IMR-90 (cell line): ENCODE results near the gene SLC9C2. TPM values are rescaled to one million over a fixed set of nuclear protein-coding genes. Genes with fewer than 3 reads are reported as not detected.

Experiments used
- ATAC-seq: fragments of 200-7000 bp; cut with Tn5 transposase; 2 replicates; pipeline ENCODE4 v1.9.1; 2020; ENCODE audit warnings: low read depth, mild to moderate bottlenecking, moderate library complexity
- BruUV-seq: library from RNA; stranded (reverse); fragments of 400-500 nt; replicated peaks from 2 replicates; lab custom pipeline; 2021; lab: Mats Ljungman, UMichigan
- CTCF ChIA-PET: fragments of 300-600 bp; formaldehyde crosslinking; extraction: SDS; loops from one replicate; lab custom pipeline; 2021; ENCODE audit warnings: antibody characterized with exemption; lab: Yijun Ruan, JAX
- POLR2A ChIA-PET: fragments of 300-600 bp; sonication (Branson Sonifier 250); formaldehyde crosslinking; loops from one replicate; lab custom pipeline; 2022; ENCODE audit warnings: antibody characterized with exemption; ENCODE audit not compliant: unreplicated experiment; lab: Charles Lee
- DNase-seq: peaks from one replicate; pipeline ENCODE4 v3.0.0; 2013
- H2AFZ ChIP-seq: replicated peaks from 2 replicates; pipeline ENCODE3; 2013; ENCODE audit warnings: low read length, mild to moderate bottlenecking; ENCODE audit not compliant: poor library complexity
- H2AK5ac ChIP-seq: 2 replicates; pipeline ENCODE4 v1.6.1; 2013; ENCODE audit warnings: low read depth, low read length, inconsistent platforms
- H2AK9ac ChIP-seq: replicated peaks from 2 replicates; pipeline ENCODE3; 2013; ENCODE audit warnings: mild to moderate bottlenecking, low read depth, low read length, moderate library complexity; ENCODE audit not compliant: poor library complexity
- H2BK120ac ChIP-seq: 2 replicates; pipeline ENCODE4 v1.6.1; 2013; ENCODE audit warnings: low read depth, low read length, inconsistent platforms
- H2BK15ac ChIP-seq: 3 replicates; pipeline ENCODE4 v1.6.1; 2013; ENCODE audit warnings: low read depth, low read length, inconsistent platforms
- H2BK20ac ChIP-seq: 2 replicates; pipeline ENCODE4 v1.6.1; 2013; ENCODE audit warnings: low read depth, mild to moderate bottlenecking, inconsistent platforms, low read length, moderate library complexity
- H2BK5ac ChIP-seq: 2 replicates; pipeline ENCODE4 v1.6.1; 2013; ENCODE audit warnings: mild to moderate bottlenecking, low read depth, low read length, inconsistent platforms; ENCODE audit not compliant: poor library complexity, severe bottlenecking
- H3K14ac ChIP-seq: replicated peaks from 2 replicates; pipeline ENCODE4 v1.6.1; 2013; ENCODE audit warnings: low read depth, low read length, inconsistent platforms
- H3K18ac ChIP-seq: 2 replicates; pipeline ENCODE4 v1.6.1; 2013; ENCODE audit warnings: low read depth, low read length, control low read depth
- H3K23ac ChIP-seq: 2 replicates; pipeline ENCODE4 v1.6.1; 2013; ENCODE audit warnings: low read depth, low read length, inconsistent platforms
- H3K27ac ChIP-seq: 2 replicates; pipeline ENCODE4 v1.5.1; 2013; ENCODE audit warnings: mild to moderate bottlenecking, control low read depth, low read length; ENCODE audit not compliant: insufficient read depth
- H3K27me3 ChIP-seq: 2 replicates; pipeline ENCODE4 v1.6.1; 2013; ENCODE audit warnings: low read length; ENCODE audit not compliant: control insufficient read depth, insufficient read depth
- H3K36me3 ChIP-seq: 2 replicates; pipeline ENCODE4 v1.6.1; 2013; ENCODE audit warnings: low read length, mixed read lengths; ENCODE audit not compliant: control insufficient read depth, insufficient read depth
- H3K4ac ChIP-seq: 2 replicates; pipeline ENCODE4 v1.6.1; 2013; ENCODE audit warnings: low read depth, low read length, inconsistent platforms
- H3K4me1 ChIP-seq: 2 replicates; pipeline ENCODE4 v1.6.1; 2013; ENCODE audit warnings: low read length, mixed read lengths; ENCODE audit not compliant: control insufficient read depth, insufficient read depth
- H3K4me2 ChIP-seq: 2 replicates; pipeline ENCODE4 v1.6.1; 2013; ENCODE audit warnings: low read depth, mild to moderate bottlenecking, control low read depth, low read length, moderate library complexity
- H3K4me3 ChIP-seq: 2 replicates; pipeline ENCODE4 v1.5.1; 2013; ENCODE audit warnings: low read depth, mild to moderate bottlenecking, control low read depth, low read length, moderate library complexity; ENCODE audit not compliant: insufficient read depth
- H3K56ac ChIP-seq: 2 replicates; pipeline ENCODE4 v1.6.1; 2013; ENCODE audit warnings: low read length, inconsistent platforms; ENCODE audit not compliant: insufficient read depth; ENCODE audit errors: extremely low read depth
- H3K79me1 ChIP-seq, 2 experiments: 2 replicates each; pipeline ENCODE4 v1.6.1; 2013; ENCODE audit warnings: low read length in 2 of 2, inconsistent platforms in 1 of 2, low read depth in 1 of 2
- H3K9ac ChIP-seq: 2 replicates; pipeline ENCODE4 v1.6.1; 2013; ENCODE audit warnings: low read depth, low read length, control low read depth
- H3K9me1 ChIP-seq: 2 replicates; pipeline ENCODE4 v1.6.1; 2013; ENCODE audit warnings: low read length, inconsistent platforms; ENCODE audit not compliant: insufficient read depth
- H3K9me3 ChIP-seq: 2 replicates; pipeline ENCODE4 v1.6.1; 2013; ENCODE audit warnings: low read length; ENCODE audit not compliant: control insufficient read depth, insufficient read depth
- H4K20me1 ChIP-seq: 2 replicates; pipeline ENCODE4 v1.6.1; 2013; ENCODE audit warnings: low read length, inconsistent platforms; ENCODE audit not compliant: insufficient read depth
- H4K5ac ChIP-seq: 2 replicates; pipeline ENCODE4 v1.6.1; 2013; ENCODE audit warnings: mild to moderate bottlenecking, low read depth, low read length, control low read depth
- H4K8ac ChIP-seq, 2 experiments: 2 replicates each; pipeline ENCODE4 v1.6.1; 2013; ENCODE audit warnings: low read depth in 2 of 2, low read length in 2 of 2, control low read depth in 1 of 2, inconsistent platforms in 1 of 2
- H4K91ac ChIP-seq: 2 replicates; pipeline ENCODE4 v1.6.1; 2013; ENCODE audit warnings: low read depth, low read length, inconsistent platforms; ENCODE audit not compliant: insufficient read depth
- FOS ChIP-seq: fragments of 150-350 bp; IDR thresholded peaks from 2 replicates; pipeline ENCODE4 v1.6.1; 2016; ENCODE audit warnings: low read depth, low read length
- MAFK ChIP-seq: IDR thresholded peaks from 2 replicates; pipeline ENCODE4 v1.6.1; 2012; ENCODE audit warnings: low read depth, low read length, improper control_type of control experiment
- MAZ ChIP-seq: IDR thresholded peaks from 2 replicates; pipeline ENCODE4 v1.6.1; 2012; ENCODE audit warnings: low read depth, mild to moderate bottlenecking, low read length, improper control_type of control experiment, moderate library complexity, borderline replicate concordance
- MXI1 ChIP-seq: IDR thresholded peaks from 2 replicates; pipeline ENCODE4 v1.6.1; 2012; ENCODE audit warnings: low read depth, mild to moderate bottlenecking, low read length, moderate library complexity, borderline replicate concordance
- NFE2L2 ChIP-seq: fragments of 150-350 bp; IDR thresholded peaks from 2 replicates; pipeline ENCODE4 v1.6.1; 2016; ENCODE audit warnings: low read depth, mild to moderate bottlenecking, low read length
- POLR2A ChIP-seq: IDR thresholded peaks from 2 replicates; pipeline ENCODE4 v1.6.1; 2012; ENCODE audit warnings: mild to moderate bottlenecking, low read depth, low read length
- WGBS, 2 experiments: methylation state at CpG; one replicate each; pipeline versions ENCODE4 v1.1.5 to v1.1.7; 2013; ENCODE audit warnings: missing lambda C conversion rate in 2 of 2; ENCODE audit not compliant: insufficient read length in 1 of 2; ENCODE audit errors: extremely low coverage in 2 of 2; 5-methylcytosine and 5-hydroxymethylcytosine counted together
- dilution Hi-C: fragments of 300-500 bp; cut with HindIII; formaldehyde crosslinking; loops from one replicate; pipeline ENCODE4 v1.14.3; 2018; ENCODE audit warnings: low sequenced_read_pairs; ENCODE audit not compliant: unreplicated experiment
- in situ Hi-C: fragments of 300-500 bp; cut with MboI; formaldehyde crosslinking; loops from 3 replicates; pipeline ENCODE4 v1.14.3; 2019; ENCODE audit warnings: low sequenced_read_pairs, inconsistent platforms, mixed read lengths
- intact Hi-C: fragments of 100-400 bp; cut with micrococcal nuclease; formaldehyde crosslinking; loops from 2 replicates; pipeline ENCODE4 v1.10.0; 2022
- polyA plus RNA-seq, 3 experiments: library from polyadenylated mRNA; depleted of rRNA; stranded (reverse); fragments of >200 nt; gene quantifications; 2 replicates each; pipeline ENCODE4 v1.2.3, GENCODE V29; 2012; ENCODE audit warnings: low replicate concordance in 1 of 3
- total RNA-seq: library from RNA; depleted of rRNA; stranded (reverse); fragments of >200 nt; gene quantifications from 2 replicates; pipeline ENCODE4 v1.2.3, GENCODE V29; 2012
- TF ChIP-seq, protein P1 (sequence below): fragments of 150-350 bp; IDR thresholded peaks from 2 replicates; pipeline ENCODE4 v1.6.1; 2017; ENCODE audit warnings: mild to moderate bottlenecking, antibody characterized with exemption, low read length, low read depth
- TF ChIP-seq, protein P2 (sequence below): fragments of 150-350 bp; IDR thresholded peaks from 2 replicates; pipeline ENCODE4 v1.6.1; 2016; ENCODE audit warnings: low read depth, mild to moderate bottlenecking, low read length, moderate library complexity, borderline replicate concordance

Gene SLC9C2
- total and polyA plus RNA-seq, 2 of the 4 experiments (the other 2 are of a cell fraction) = not detected

DNA sequence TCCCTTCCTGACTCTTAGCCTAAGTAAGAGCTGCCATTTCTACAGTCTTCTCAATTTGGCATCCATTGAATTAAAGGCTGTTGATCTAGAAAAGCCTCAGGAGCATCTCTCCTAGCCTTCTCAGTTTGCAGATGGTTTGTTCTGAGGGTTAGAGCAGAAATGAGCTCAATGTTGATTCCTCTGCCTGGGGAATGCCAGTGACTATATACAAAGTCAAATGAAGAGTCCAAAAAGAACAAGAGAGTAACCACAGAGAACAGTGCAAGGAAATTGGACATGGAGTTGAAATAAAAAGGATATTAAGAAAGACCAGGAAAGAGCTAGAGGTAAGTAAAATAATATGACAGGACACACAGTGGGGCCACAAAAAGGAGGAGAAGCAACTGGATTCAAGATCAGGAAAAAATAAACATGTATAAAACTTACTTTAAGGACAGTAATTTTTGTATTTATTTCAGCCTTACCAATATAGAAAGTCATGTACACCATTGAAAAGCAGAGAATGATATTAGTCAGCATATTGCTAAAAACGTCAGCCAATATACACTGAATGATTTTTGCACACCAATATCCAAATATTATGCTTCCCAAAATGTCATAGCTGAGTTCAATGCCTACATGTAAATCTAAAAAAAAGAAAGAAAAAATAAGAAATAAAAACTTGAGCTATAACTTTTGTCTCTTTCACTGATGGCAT lies 21.3 kb downstream of the SLC9C2 start:
- H3K27ac ChIP-seq = no peak overlapping the region
- intact Hi-C loops (no loop called here), dilution Hi-C loops (no loop called here), in situ Hi-C loops (no loop called here)
- DNase-seq (no peak), ATAC-seq (no peak)
- no peak overlapping the region for H3K4me2 ChIP-seq
- CTCF ChIA-PET = interaction anchor here (0.5 to 0.6 kb wide), 2 partner anchors 31 to 95 kb away, joined by 3 read pairs; no protein-coding TSS in a partner anchor
- no CpG with 5 or more reads among the region's 1 CpG for WGBS, 2 experiments
- no peak overlapping the region for H4K91ac ChIP-seq
- no peak overlapping the region for H3K4me3 ChIP-seq
- H2BK15ac ChIP-seq = no peak overlapping the region
- H3K9me1 ChIP-seq = no peaks in the 10 kb centered on the region
- H3K18ac ChIP-seq = no peak overlapping the region
- H3K79me1 ChIP-seq = no peaks in the 10 kb centered on the region
- no peak for TF ChIP-seq POLR2A
- no peak for TF ChIP-seq MXI1
- TF ChIP-seq, protein P1, sequence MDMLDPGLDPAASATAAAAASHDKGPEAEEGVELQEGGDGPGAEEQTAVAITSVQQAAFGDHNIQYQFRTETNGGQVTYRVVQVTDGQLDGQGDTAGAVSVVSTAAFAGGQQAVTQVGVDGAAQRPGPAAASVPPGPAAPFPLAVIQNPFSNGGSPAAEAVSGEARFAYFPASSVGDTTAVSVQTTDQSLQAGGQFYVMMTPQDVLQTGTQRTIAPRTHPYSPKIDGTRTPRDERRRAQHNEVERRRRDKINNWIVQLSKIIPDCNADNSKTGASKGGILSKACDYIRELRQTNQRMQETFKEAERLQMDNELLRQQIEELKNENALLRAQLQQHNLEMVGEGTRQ = no peak
- TF ChIP-seq, protein P2, sequence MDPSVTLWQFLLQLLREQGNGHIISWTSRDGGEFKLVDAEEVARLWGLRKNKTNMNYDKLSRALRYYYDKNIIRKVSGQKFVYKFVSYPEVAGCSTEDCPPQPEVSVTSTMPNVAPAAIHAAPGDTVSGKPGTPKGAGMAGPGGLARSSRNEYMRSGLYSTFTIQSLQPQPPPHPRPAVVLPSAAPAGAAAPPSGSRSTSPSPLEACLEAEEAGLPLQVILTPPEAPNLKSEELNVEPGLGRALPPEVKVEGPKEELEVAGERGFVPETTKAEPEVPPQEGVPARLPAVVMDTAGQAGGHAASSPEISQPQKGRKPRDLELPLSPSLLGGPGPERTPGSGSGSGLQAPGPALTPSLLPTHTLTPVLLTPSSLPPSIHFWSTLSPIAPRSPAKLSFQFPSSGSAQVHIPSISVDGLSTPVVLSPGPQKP = no peak
- TF ChIP-seq MAFK = no peak
- no peak for TF ChIP-seq FOS
- no peak for TF ChIP-seq NFE2L2
- no peak for TF ChIP-seq MAZ
- H4K5ac ChIP-seq = no peak overlapping the region
- no peak overlapping the region for H3K14ac ChIP-seq
- H3K4ac ChIP-seq = no peak overlapping the region
- no peak overlapping the region for H2BK20ac ChIP-seq
- peaks cover 8% of the 10 kb centered on the region; the same call in 1 of the 2 replicates for H3K27me3 ChIP-seq
- no peaks in the 10 kb centered on the region for H3K36me3 ChIP-seq
- no peak overlapping the region for H2AK5ac ChIP-seq
- no peak overlapping the region for H3K56ac ChIP-seq
- no peak overlapping the region for H4K8ac ChIP-seq
- no peak overlapping the region for H2BK120ac ChIP-seq
- no peaks in the 10 kb centered on the region for H3K9me3 ChIP-seq
- H3K9ac ChIP-seq = no peak overlapping the region
- H2AFZ ChIP-seq = no peak overlapping the region
- no peaks in the 10 kb centered on the region for H3K4me1 ChIP-seq
- no peak overlapping the region for H2AK9ac ChIP-seq
- H3K23ac ChIP-seq = no peak overlapping the region
- POLR2A ChIA-PET = no interaction called here
- H4K20me1 ChIP-seq = no peaks in the 10 kb centered on the region
- H2BK5ac ChIP-seq = no peak overlapping the region
- BruUV-seq = no TSS peak
